Caco-2 (cell line): ENCODE measurements around the gene DYNC2I2. TPM values are rescaled to one million over a fixed set of nuclear protein-coding genes. Genes with fewer than 3 reads are reported as not detected.

Experiments used
- BruUV-seq: library from RNA; stranded (reverse); fragments of 400-500 nt; replicated peaks from 2 replicates; lab custom pipeline; 2021; lab: Mats Ljungman, UMichigan
- CTCF ChIA-PET: fragments of 300-600 bp; sonication (Branson Sonifier 250); formaldehyde crosslinking; loops from one replicate; lab custom pipeline; 2022; ENCODE audit warnings: antibody characterized with exemption; lab: Charles Lee
- POLR2A ChIA-PET: fragments of 300-600 bp; sonication (Branson Sonifier 250); formaldehyde crosslinking; loops from one replicate; lab custom pipeline; 2022; ENCODE audit warnings: antibody characterized with exemption; lab: Charles Lee
- DNase-seq, 2 experiments: peaks; one replicate each; pipeline versions ENCODE4 v3.0.0 to v3.0.0-alpha.2; 2020 to 2022
- H3K27me3 ChIP-seq: replicated peaks from 2 replicates; pipeline ENCODE4 v1.6.0; 2011; ENCODE audit warnings: low read length; ENCODE audit not compliant: control insufficient read depth, insufficient read depth
- H3K36me3 ChIP-seq: 2 replicates; pipeline ENCODE4 v1.5.1; 2011; ENCODE audit warnings: low read length; ENCODE audit not compliant: control insufficient read depth, insufficient read depth
- H3K4me1 ChIP-seq: fragments of 250-450 bp; sonication (Bioruptor Pico); 2 replicates; pipeline ENCODE4 v1.5.1; 2020; ENCODE audit warnings: mild to moderate bottlenecking
- H3K4me3 ChIP-seq: 2 replicates; pipeline ENCODE4 v1.5.1; 2011; ENCODE audit warnings: low read depth, mild to moderate bottlenecking, control low read depth, low read length
- H3K9me3 ChIP-seq: fragments of 250-450 bp; sonication (Bioruptor Pico); 2 replicates; pipeline ENCODE4 v1.5.1; 2020; ENCODE audit warnings: mild to moderate bottlenecking, moderate library complexity
- H3K27ac Mint-ChIP-seq: one replicate; pipeline ENCODE4 v1.8.0; 2022; ENCODE audit warnings: mixed read lengths; ENCODE audit not compliant: unreplicated experiment
- H3K27me3 Mint-ChIP-seq: one replicate; pipeline ENCODE4 v1.8.0; 2022; ENCODE audit warnings: mixed read lengths; ENCODE audit not compliant: insufficient read depth, unreplicated experiment
- H3K36me3 Mint-ChIP-seq: one replicate; pipeline ENCODE4 v1.8.0; 2022; ENCODE audit warnings: mild to moderate bottlenecking, mixed read lengths; ENCODE audit not compliant: insufficient read depth, unreplicated experiment
- H3K4me1 Mint-ChIP-seq: one replicate; pipeline ENCODE4 v1.8.0; 2022; ENCODE audit warnings: low read depth, mixed read lengths; ENCODE audit not compliant: unreplicated experiment
- H3K4me3 Mint-ChIP-seq: one replicate; pipeline ENCODE4 v1.8.0; 2022; ENCODE audit warnings: mild to moderate bottlenecking, moderate library complexity, mixed read lengths; ENCODE audit not compliant: unreplicated experiment
- H3K9me3 Mint-ChIP-seq: one replicate; pipeline ENCODE4 v1.8.0; 2022; ENCODE audit warnings: mixed read lengths; ENCODE audit not compliant: unreplicated experiment
- intact Hi-C: fragments of 100-400 bp; cut with micrococcal nuclease; formaldehyde crosslinking; loops from one replicate; pipeline ENCODE4 v1.10.0; 2022; ENCODE audit not compliant: unreplicated experiment
- total RNA-seq: library from RNA; stranded (reverse); gene quantifications from 2 replicates; pipeline ENCODE4 v1.2.3, GENCODE V29; 2022
- TF ChIP-seq, protein P1 (sequence below), 2 experiments: fragments of 200-600 bp in 1 of 2; IDR thresholded peaks; 1 replicate in 1 of 2; 2 replicates in 1 of 2; pipeline versions ENCODE4 v1.5.1 to v1.8.0; 2011 to 2022; ENCODE audit warnings: antibody characterized with exemption in 1 of 2, control low read depth in 1 of 2, inconsistent platforms in 1 of 2, low read depth in 1 of 2, low read length in 1 of 2, mild to moderate bottlenecking in 1 of 2, moderate library complexity in 1 of 2; ENCODE audit not compliant: insufficient read depth in 1 of 2, severe bottlenecking in 1 of 2, unreplicated experiment in 1 of 2

Gene DYNC2I2
- total RNA-seq, 1 experiment from 2014 or later = 80.8 TPM

GRCh38 chr9:128643519-128644300 is 12.9 kb downstream of the DYNC2I2 start:
- DNase-seq = no peak
- Mint-ChIP-seq H3K27me3 (no peaks in the 10 kb centered on the region), H3K4me1 (peaks cover 6% of the 10 kb centered on the region), H3K9me3 (no peaks in the 10 kb centered on the region), H3K27ac (no peak overlapping the region), H3K36me3 (peaks cover 44% of the 10 kb centered on the region), H3K4me3 (no peak overlapping the region)
- H3K27me3 ChIP-seq = no peaks in the 10 kb centered on the region
- H3K9me3 ChIP-seq = no peaks in the 10 kb centered on the region
- H3K36me3 ChIP-seq = no peaks in the 10 kb centered on the region; the same call in 1 of the 2 replicates
- ChIA-PET CTCF (no interaction called here), POLR2A (interaction anchor here (0.7 kb wide), 1 partner anchor 38 kb away, joined by 4 read pairs; no protein-coding TSS in a partner anchor)
- no peaks in the 10 kb centered on the region for H3K4me1 ChIP-seq
- BruUV-seq = no TSS peak
- TF ChIP-seq, protein P1, sequence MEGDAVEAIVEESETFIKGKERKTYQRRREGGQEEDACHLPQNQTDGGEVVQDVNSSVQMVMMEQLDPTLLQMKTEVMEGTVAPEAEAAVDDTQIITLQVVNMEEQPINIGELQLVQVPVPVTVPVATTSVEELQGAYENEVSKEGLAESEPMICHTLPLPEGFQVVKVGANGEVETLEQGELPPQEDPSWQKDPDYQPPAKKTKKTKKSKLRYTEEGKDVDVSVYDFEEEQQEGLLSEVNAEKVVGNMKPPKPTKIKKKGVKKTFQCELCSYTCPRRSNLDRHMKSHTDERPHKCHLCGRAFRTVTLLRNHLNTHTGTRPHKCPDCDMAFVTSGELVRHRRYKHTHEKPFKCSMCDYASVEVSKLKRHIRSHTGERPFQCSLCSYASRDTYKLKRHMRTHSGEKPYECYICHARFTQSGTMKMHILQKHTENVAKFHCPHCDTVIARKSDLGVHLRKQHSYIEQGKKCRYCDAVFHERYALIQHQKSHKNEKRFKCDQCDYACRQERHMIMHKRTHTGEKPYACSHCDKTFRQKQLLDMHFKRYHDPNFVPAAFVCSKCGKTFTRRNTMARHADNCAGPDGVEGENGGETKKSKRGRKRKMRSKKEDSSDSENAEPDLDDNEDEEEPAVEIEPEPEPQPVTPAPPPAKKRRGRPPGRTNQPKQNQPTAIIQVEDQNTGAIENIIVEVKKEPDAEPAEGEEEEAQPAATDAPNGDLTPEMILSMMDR (IDR thresholded peaks at IDR 0.05; ENCODE audit: insufficient read depth in 1 of 2, low read depth in 1 of 2, low read length in 1 of 2, severe bottlenecking in 1 of 2, unreplicated experiment in 1 of 2) = no peak
- intact Hi-C loops = no loop called here
- no peak overlapping the region for H3K4me3 ChIP-seq

- no peaks in the 10 kb centered on the region for H3K9me3 ChIP-seq
- TF ChIP-seq, protein P1 (IDR thresholded peaks at IDR 0.05; ENCODE audit: insufficient read depth in 1 of 2, low read depth in 1 of 2, low read length in 1 of 2, severe bottlenecking in 1 of 2, unreplicated experiment in 1 of 2) = no peak
- BruUV-seq = no TSS peak
- peaks cover 47% of the 10 kb centered on the region for H3K36me3 Mint-ChIP-seq
- H3K9me3 Mint-ChIP-seq = no peaks in the 10 kb centered on the region
- H3K4me3 Mint-ChIP-seq = no peak overlapping the region
- H3K4me3 ChIP-seq = no peak overlapping the region
- peak overlapping the region; percentile 77 for H3K27ac Mint-ChIP-seq
- no peaks in the 10 kb centered on the region; the same call in 1 of the 2 replicates for H3K36me3 ChIP-seq
- no peaks in the 10 kb centered on the region for H3K27me3 Mint-ChIP-seq
- no peak for DNase-seq
- H3K4me1 Mint-ChIP-seq = peaks cover 6% of the 10 kb centered on the region
- intact Hi-C loops = no loop called here
- POLR2A ChIA-PET = no interaction called here
- CTCF ChIA-PET = no interaction called here
- no peaks in the 10 kb centered on the region for H3K27me3 ChIP-seq
- H3K4me1 ChIP-seq = no peaks in the 10 kb centered on the region
Measured at GRCh38 chr9:128642675-128643245, 13.9 kb downstream of the DYNC2I2 start.

DNA sequence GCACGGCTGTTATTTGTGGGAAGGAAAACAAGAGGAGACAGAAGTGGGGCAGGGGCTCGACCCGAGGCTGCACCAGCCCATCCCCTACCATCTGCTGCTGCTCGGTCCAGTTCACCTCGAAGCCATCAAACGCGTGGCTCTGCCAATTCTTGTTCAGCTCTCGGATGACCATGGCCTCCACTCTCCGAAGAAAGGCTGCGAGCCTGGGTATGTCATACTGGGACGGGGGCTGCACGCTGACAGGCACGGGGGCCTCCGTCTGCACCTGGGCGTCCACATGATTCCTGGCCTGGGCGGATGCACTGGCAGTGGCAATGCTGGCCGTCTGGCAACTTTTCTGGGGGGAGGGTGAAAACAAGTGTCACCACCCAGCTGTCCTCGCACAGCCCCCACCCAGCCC is 16.0 kb downstream of the DYNC2I2 start:
- Mint-ChIP-seq H3K27me3 (no peaks in the 10 kb centered on the region), H3K9me3 (no peaks in the 10 kb centered on the region), H3K4me3 (no peak overlapping the region), H3K36me3 (peaks cover 51% of the 10 kb centered on the region), H3K27ac (no peak overlapping the region), H3K4me1 (peaks cover 6% of the 10 kb centered on the region)
- DNase-seq = no peak
- ChIA-PET CTCF (no interaction called here), POLR2A (no interaction called here)
- Histone ChIP-seq H3K9me3 (no peaks in the 10 kb centered on the region), H3K4me1 (peaks cover 15% of the 10 kb centered on the region), H3K27me3 (no peaks in the 10 kb centered on the region), H3K4me3 (no peak overlapping the region), H3K36me3 (no peaks in the 10 kb centered on the region; the same call in 1 of the 2 replicates)
- intact Hi-C loops = no loop called here
- BruUV-seq = no TSS peak
- TF ChIP-seq, protein P1 (IDR thresholded peaks at IDR 0.05; ENCODE audit: insufficient read depth in 1 of 2, low read depth in 1 of 2, low read length in 1 of 2, severe bottlenecking in 1 of 2, unreplicated experiment in 1 of 2) = no peak
